GM12872 (cell line): ENCODE results near the gene MNS1.

ENCODE experiments used
- TF ChIP-seq, protein P1 (sequence below): IDR thresholded peaks from 3 replicates; pipeline ENCODE4 v1.5.1; 2011; ENCODE audit warnings: low read depth, mild to moderate bottlenecking, low read length, moderate library complexity; ENCODE audit not compliant: insufficient read depth

The MNS1 gene

DNA sequence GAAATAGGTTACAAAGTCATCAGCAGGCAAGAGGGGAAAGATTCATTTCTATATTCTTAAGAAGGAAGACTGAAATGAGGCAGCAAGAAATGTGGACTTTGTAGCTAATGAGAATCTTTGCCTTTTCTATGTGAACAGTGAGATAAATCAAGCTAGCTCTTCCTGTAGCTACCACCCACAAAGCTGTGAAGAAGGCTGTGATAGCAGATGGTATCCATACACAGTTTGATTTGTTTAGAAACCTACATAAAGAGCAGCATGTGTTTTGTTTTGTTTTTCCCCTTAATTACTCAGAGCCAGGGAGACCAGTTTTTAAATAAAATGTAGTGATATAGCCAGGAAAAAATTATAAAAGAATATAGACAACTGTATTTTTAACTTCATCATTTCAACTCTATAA lies 54.2 kb downstream of the MNS1 start:
- TF ChIP-seq, protein P1, sequence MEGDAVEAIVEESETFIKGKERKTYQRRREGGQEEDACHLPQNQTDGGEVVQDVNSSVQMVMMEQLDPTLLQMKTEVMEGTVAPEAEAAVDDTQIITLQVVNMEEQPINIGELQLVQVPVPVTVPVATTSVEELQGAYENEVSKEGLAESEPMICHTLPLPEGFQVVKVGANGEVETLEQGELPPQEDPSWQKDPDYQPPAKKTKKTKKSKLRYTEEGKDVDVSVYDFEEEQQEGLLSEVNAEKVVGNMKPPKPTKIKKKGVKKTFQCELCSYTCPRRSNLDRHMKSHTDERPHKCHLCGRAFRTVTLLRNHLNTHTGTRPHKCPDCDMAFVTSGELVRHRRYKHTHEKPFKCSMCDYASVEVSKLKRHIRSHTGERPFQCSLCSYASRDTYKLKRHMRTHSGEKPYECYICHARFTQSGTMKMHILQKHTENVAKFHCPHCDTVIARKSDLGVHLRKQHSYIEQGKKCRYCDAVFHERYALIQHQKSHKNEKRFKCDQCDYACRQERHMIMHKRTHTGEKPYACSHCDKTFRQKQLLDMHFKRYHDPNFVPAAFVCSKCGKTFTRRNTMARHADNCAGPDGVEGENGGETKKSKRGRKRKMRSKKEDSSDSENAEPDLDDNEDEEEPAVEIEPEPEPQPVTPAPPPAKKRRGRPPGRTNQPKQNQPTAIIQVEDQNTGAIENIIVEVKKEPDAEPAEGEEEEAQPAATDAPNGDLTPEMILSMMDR, result no peak

DNA sequence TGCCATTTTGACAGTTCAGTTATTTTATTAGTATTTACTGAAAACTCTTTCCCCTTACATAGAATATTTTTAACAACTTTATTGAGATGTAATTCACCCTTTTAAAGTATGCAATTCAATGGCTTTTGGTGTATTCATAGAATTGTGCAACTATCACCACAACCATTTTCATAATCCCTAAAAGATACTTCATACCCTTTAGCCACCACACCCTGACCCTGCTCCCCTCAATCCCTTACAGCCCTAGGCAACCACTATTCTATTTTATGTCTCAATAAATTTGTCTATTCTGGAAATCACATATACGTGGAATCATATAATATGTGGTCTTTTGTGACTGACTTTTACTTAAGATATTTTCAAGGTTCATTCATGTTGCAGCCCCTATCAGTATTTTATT lies 70.0 kb downstream of the MNS1 start:
- TF ChIP-seq, protein P1, result no peak

DNA sequence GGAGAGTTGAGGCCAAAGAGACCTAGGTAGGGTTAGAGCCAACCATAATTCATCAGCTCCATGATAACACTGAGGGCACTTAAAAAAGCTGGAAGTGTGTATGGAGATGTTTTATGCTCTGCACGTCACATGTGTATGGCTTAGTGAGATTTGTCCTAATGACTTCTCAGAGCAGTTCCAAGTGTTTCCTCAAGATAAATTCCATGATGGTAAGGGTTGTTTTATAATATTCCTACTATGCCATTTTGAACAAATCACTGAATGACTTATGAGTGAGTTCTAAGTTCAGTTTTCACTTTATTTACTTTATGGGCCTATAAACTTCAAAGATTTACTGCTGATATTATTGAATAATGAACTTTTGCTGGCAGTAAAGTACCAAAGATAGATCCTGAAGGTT lies 71.7 kb downstream of the MNS1 start:
- TF ChIP-seq, protein P1, result no peak

DNA sequence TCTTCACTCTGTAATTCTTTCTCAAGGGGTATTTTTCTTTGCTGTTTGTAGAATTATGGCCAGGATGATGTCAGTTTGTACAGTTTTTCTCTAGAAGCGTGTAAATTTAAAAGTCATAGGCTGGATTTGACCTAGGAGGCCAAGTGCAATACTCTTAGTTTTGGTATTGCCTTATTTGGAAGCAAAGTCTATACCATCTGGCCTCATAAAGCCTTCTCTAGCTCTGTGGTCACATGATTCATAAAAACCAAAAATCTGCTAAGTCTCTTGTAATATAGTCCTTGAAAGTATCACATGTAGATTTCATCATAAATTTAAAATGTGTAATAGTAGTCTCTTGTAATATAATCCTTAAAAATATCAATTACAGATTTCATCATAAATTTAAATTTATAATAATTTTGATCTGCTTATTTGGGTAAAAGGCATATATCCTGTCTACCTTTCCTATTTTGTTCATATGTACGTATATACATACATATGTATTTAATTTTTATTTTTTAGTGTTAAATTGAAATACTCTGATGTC lies 74.1 kb downstream of the MNS1 start:
- TF ChIP-seq, protein P1, result no peak

DNA sequence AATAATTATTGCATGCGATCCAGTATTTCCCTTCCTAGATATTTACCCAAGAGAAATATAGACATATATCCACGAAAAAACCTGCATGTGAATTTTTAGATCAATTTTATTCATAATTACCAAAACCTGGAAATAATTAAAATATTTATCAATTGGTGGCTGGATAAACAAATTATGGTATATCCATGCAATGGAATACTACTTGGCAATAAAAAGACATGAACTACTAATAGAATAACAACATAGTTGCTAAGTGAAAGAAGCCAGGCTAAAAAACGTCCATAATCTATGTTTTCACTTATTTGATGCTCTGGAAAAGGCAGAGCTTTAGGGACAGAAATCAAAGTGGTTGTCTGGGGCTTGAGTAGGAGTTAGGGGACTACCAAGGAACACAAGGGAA lies 79.0 kb downstream of the MNS1 start:
- TF ChIP-seq, protein P1, result no peak

DNA sequence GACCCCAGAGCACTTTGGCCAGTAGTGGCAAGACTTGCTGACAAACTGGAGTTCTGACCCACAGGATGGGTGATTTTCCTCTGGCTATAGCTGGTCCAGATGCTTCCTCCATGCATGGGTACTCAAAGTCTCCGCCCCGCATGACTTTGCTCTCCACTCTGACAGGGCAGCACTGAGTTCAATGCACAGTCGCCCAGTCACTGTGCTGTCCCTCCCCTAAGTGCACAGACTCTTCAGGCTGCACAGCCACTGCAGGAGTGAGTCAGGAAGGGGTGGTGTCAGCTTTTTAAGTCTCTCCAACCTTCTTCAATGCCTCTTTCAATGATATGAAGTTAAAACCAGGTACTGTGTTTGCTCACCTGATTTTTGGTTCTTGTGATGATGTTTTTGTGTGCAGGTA lies 81.9 kb downstream of the MNS1 start:
- TF ChIP-seq, protein P1, result no peak
